Forelimb muscle (tissue), 1 donor: Measurements from ENCODE around the gene ZNF326. TPM values are rescaled to one million over a fixed set of nuclear protein-coding genes. Genes with fewer than 3 reads are reported as not detected.
"Not testable (repeated sequence)": the region's sequence is repeated elsewhere in the genome, so short reads cannot be mapped to it uniquely, and the experiment has no call there.

Source experiments
- DNase-seq: peaks from one replicate; pipeline ENCODE4 v3.0.0-alpha.2; 2013; ENCODE audit warnings: low read depth
- polyA plus RNA-seq: library from polyadenylated mRNA; unstranded; fragments of 120-200 nt; gene quantifications from one replicate; pipeline ENCODE4 v1.2.1, GENCODE V29; 2013; ENCODE audit not compliant: insufficient read length

The ZNF326 gene
- polyA plus RNA-seq, 1 donor: 23.0 TPM

DNA sequence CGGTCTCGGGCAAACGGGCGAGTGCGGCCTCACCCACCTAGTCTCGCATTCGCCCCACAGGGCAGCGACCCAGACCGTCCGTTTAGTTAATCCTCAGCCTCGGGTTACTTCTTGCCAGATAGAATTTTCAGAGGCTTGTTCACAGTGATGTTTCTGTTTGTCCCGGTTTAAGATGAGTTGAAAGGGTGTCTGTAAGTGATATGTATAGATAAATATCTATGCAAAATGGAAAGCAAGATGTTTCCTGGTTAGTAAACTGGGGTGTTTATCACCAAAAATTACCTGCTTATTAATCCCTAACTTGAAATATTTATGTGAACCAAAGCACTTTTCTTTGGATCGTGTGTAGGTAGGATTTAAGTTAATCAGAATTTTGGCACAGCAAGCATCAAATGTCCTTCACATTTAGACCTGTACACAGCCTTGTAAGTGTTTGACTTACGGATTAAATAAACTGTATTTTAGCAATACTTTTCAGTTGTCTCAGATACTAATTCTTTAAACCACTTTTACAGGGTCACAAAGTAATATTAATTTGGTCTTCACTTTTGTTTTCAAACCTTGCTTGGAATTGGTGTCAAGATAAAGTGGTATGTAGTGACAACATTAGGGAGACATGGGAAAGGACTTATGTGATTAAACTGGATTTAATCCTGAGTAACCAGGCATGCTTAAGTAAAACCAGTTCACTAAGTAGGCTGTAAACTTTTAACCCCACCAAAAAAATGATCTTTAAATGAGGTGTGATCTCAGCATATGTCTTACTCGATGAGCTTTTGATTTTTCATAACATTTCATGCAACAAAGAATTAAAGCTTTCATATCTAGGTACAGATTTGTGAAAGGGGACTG lies 914 bp downstream of the ZNF326 start:
- peak; percentile 11 for DNase-seq

DNA sequence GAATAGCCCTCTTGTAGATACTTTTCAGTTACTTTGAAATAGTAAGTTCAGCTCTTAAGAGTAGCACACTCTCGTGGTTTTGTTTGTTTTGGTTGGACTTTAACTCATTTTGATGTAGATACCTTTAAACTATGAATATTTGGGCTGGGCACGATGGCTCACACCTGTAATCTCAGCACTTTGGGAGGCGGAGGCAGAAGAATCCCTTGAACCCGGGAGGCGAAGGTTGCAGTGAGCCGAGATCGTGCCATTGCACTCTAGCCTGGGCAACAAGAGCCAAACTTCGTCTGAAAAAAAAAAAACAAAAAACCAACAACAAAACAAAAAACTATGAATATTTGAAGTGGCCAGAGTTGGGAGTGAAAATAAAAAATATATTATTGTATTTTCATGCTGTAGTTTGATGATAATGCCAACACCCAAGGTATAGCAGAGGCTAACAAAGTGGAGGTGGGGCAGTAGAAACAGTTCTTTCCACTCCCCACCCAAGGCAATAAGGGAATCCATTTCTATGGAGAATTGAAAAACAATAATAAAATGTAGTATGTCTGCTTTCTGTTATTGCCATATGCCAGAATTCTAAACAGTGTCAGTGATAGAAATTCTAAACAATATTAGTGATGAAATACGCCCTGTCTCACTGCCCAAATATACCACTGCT lies 1.7 kb downstream of the ZNF326 start:
- DNase-seq: no peak

DNA sequence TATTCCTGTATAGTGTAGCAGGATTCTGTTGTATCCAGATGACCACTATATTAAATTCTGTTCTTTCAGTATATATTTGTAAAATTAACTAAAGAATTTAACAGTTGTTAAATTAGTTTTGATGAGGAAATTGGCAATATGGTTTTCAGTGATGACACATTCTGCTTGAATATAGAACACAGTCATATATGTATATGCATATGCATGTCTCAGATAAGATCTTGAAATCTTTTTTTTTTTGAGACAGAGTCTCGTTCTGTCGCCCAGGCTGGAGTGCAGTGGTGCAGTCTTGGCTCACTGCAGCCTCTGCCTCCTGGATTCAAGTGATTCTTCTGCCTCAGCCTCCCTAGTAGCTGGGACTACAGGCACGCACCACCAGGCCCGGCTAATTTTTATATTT lies 2.2 kb downstream of the ZNF326 start:
- not testable (repeated sequence) for DNase-seq

GRCh38 chr1:89998306-89998705 lies 3.4 kb downstream of the ZNF326 start:
- DNase-seq: no peak

DNA sequence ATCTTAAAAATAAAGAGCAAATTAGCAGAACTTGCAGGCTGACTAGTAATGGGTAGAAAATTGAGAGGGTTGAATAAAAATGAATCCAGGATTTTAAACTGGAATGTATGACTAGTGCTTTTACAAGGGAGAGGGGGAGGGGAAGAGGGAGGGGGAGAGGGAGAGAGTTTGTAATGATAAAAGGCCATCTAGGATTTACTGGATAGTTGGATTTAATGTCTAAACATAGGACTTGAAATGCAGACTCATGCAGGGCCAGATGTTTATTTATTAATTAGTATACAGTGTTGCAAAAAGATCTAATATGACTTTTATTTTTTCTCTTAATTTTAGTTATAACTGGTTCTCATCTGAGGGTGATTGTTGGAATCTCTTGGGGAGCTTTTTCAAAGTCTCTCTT lies 4.3 kb downstream of the ZNF326 start:
- DNase-seq: no peak

GRCh38 chr1:89999628-90000027 lies 4.7 kb downstream of the ZNF326 start:
- DNase-seq: no peak

- DNase-seq: no peak
Observed at GRCh38 chr1:90000934-90001676, 6.2 kb downstream of the ZNF326 start.

- no peak for DNase-seq
Observed at GRCh38 chr1:90007979-90008404, 13.1 kb downstream of the ZNF326 start.

GRCh38 chr1:90012300-90012699 lies 17.4 kb downstream of the ZNF326 start:
- DNase-seq: no peak

DNA sequence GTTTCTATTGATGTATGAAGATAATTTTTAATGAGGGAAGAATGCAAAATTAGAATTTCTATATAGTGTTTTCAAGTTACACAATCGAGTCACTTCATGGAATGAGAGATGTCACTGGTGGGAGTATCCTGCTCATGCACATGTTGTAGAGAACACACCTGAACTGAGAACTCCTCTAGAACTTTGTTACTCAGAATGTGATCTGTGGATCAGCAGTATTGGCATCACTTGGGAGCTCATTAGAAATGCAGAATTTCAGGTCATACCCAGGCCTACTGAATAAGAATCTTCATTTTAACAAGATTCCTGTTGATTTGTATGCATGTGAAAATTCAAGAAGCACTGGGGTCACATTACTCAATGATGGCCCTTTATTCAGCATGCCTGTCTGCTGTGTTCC lies 28.8 kb downstream of the ZNF326 start:
- DNase-seq: no peak

DNA sequence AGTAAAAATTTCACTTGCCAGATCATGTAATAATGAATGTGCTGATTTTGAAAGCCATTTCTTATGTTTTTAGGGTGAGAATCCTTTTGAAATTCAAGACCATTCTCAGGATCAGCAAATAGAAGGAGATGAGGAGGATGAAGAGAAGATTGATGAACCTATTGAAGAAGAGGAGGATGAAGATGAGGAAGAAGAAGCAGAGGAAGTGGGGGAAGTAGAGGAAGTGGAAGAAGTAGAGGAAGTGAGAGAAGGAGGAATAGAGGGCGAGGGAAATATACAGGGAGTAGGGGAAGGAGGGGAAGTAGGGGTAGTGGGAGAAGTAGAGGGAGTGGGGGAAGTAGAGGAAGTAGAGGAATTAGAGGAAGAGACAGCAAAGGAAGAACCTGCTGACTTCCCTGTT lies 32.4 kb downstream of the ZNF326 start:
- DNase-seq: no peak

DNA sequence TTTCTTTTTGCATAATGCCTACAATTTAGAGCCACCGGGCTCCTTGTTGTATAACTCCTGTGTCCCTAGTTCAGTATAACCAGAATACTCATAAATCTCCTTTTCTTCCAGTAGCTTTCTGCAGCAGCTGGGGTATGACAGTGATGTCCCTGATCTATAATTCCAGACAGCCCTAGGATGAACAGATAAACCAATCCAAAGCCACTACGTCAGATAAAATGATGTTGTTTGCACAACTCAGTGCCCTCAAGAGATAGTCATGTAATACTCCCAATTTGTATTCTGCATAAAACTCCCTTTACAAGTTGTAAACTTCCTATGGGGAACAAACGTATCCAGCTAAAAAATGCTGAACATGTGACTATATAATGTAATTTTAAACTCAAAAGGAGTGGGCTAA lies 44.7 kb downstream of the ZNF326 start:
- no peak for DNase-seq

GRCh38 chr1:90043586-90043985 lies 48.7 kb downstream of the ZNF326 start:
- no peak for DNase-seq

GRCh38 chr1:90044346-90044745 lies 49.4 kb downstream of the ZNF326 start:
- DNase-seq: no peak

DNA sequence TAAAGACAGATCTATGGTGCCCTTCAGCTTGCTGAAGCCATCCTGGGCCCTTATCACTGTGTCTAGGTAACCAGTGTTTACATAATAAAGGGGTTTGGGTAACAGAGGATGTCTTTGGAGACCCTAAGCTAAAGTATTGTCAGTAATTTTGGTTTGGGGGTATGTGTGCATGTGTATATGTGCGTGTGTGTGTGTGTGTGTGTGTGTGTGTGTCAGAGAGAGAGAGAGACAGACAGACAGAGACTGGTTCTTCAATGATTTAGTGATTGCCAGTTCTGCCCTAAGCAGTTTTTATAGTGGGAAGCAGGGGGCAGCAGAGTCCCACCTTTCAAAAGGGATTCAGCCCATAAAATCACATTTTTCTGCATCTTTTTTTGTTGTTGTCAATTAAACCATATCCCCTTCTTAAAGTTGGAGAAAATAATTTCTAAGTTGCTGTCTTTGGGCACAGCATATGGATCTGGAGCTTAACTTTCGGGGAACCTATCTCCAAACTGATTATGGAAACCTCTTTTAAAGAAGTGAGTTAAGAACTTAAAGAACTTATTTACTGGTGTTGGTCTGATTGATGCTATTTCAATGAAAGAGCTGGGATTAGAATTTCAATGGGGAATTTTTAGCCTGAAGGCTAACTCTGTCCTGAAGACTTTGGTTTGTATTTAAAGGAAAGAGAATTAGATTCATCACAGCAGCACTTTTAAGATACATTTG lies 51.1 kb downstream of the ZNF326 start:
- no peak for DNase-seq

- no peak for DNase-seq
Observed at GRCh38 chr1:90046635-90047034, 51.7 kb downstream of the ZNF326 start.

DNA sequence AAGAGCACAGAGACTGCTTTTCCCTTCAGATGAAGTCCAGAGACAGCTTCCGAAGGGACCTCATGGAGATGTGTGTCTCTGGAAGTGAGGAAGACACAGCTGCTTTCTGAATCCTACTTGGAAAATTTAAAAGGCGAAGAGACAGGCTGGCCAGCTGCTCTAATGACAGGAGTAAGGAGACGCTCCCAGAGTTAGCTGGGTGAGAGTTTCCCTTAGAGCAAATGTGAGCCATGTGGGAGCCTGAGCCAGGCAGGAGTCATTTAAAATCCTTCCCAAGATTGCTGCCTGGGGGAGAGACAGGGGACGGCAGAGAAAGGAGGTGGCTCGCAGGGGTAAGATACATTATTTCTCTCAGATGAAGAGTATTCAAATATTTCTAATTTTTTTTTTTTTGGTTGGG lies 53.1 kb downstream of the ZNF326 start:
- DNase-seq: no peak

- not testable (repeated sequence) for DNase-seq
Observed at GRCh38 chr1:90062700-90063643, 68.1 kb downstream of the ZNF326 start.

GRCh38 chr1:90064109-90064508 lies 69.2 kb downstream of the ZNF326 start:
- not testable (repeated sequence) for DNase-seq

DNA sequence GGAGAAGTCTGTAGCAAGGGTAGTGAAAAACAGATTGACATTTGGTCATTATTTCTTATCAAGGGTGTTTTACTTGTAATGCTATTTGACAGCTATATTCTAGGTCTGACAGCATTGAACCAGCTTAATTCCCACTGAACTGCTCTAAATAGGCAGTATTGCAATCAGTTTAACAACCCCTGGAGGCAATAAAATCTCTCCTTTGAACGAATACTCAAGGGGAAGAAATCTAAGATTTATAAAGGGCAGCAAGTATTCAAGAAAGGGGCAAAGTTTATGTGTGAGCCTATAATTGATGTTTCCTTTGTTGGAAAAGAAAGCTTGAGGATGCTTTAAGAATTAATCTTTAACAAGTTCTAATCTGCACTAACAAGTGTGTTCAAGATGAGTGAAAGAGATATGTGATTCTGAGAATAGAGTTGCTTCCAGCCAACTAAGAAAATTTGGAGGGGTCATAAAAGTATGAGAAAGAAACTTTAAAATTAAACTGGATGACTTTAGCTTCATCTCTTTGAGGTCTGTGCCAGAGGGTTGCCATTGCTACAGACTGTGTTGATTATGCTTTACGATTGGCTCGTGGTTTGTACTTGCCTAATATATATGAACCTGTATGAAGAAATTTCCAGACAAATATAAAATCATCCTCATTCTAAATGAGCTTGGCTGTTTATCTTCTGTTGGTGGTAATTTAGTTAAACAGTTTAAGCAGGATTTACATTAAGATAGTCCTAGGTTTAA lies 72.5 kb downstream of the ZNF326 start:
- DNase-seq: no peak
